Adrenal gland (tissue), 5 donors: ENCODE measurements around the gene C2CD4B.

Experiments
- POLR2A ChIP-seq, 2 donors: fragments of 450-650 bp; IDR thresholded peaks; one replicate each; pipeline ENCODE4 v1.6.1; 2017; ENCODE audit warnings: antibody characterized with exemption in 2 of 2, mild to moderate bottlenecking in 2 of 2, moderate library complexity in 1 of 2
- TF ChIP-seq, protein P1 (sequence below), 6 experiments: fragments of 450-650 bp in 4 of 6; fragments of 200-600 bp in 2 of 6; sonication (generic) in 1 of 6; IDR thresholded peaks; 1 replicate in 5 of 6; 2 replicates in 1 of 6; pipeline versions ENCODE4 v1.5.1 to v1.8.0; 2016 to 2021; ENCODE audit warnings: antibody characterized with exemption in 6 of 6, mild to moderate bottlenecking in 2 of 6, moderate library complexity in 1 of 6
- donor health status: DM: no; HTN: no; CAD: no.

DNA sequence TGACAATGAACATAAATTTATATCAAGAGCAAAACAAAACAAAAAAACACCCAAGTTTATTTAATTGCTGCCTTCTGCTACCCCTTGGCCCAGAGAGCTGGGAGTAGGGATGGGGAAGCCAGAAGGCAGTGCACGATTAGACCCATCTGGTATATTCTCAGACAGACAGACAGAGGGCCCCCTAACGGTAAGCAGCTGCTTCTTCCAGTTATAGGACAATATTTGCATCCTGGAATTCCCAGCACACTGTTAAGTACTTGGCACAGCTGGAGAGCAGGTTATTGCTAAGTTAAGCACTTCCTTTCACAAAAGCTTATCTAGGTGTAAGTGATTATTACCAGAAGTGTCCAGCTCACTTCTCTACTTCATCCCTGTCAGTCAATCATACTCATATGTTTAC is 39.3 kb downstream of the C2CD4B start:
- no peak for TF ChIP-seq POLR2A (IDR thresholded peaks at IDR 0.05)
- TF ChIP-seq, protein P1, sequence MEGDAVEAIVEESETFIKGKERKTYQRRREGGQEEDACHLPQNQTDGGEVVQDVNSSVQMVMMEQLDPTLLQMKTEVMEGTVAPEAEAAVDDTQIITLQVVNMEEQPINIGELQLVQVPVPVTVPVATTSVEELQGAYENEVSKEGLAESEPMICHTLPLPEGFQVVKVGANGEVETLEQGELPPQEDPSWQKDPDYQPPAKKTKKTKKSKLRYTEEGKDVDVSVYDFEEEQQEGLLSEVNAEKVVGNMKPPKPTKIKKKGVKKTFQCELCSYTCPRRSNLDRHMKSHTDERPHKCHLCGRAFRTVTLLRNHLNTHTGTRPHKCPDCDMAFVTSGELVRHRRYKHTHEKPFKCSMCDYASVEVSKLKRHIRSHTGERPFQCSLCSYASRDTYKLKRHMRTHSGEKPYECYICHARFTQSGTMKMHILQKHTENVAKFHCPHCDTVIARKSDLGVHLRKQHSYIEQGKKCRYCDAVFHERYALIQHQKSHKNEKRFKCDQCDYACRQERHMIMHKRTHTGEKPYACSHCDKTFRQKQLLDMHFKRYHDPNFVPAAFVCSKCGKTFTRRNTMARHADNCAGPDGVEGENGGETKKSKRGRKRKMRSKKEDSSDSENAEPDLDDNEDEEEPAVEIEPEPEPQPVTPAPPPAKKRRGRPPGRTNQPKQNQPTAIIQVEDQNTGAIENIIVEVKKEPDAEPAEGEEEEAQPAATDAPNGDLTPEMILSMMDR (IDR thresholded peaks at IDR 0.05) = peak; percentile 33 to 59 (median 51)
